Hindlimb muscle (tissue), 1 donor: ENCODE results near the gene ATP11A. TPM values are rescaled to one million over a fixed set of nuclear protein-coding genes. Genes with fewer than 3 reads are reported as not detected.

Experiments
- DNase-seq: peaks from one replicate; pipeline ENCODE4 v3.0.0-alpha.2; 2013
- polyA plus RNA-seq: library from polyadenylated mRNA; unstranded; fragments of 120-200 nt; gene quantifications from one replicate; pipeline ENCODE4 v1.2.1, GENCODE V29; 2013; ENCODE audit not compliant: insufficient read length

Gene ATP11A
- polyA plus RNA-seq, 1 donor = 27.0 TPM

DNA sequence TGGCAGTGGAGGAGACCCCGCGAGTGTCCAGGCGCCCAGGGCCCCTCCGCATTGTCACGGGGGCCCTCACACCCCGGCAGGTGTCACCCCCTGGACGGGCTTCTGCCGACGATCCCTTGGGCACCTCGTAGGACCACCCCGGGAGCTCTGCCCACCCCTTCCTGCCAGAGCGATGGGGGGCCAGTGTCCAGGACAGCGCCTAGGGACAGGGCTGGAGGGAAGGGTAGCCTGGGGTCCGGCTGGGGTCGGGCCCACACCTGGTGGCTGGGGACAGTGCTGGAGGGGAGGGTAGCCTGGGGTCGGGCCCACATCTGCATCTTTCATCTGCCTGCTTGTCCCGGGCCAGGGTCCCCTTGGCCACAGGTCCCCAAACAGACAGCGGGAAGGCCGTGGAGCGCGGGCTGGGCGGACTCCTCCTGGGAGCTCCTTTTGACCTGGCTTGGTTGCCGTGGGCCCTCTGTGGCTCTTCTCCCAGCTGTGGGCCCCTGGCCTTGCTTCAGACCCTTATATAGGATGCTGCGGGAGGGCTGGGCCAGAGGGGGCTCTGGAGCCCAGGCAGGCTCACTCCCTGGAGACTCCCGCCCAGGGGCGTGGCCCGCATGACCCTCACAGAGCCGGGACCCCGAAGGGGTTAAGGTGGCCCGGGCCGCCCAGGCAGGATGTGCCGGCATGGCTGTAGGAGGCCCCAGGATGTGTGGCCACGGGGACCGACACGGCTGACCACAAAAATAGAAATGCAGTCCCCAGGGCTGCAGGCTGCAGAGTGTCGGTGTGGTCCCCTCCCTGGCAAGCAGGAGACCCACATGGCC, 205.0 kb downstream of the ATP11A start:
- DNase-seq = no peak

- DNase-seq = no peak
These were observed 206.0 kb downstream of the ATP11A start for GRCh38 chr13:112895521-112896465.

DNA sequence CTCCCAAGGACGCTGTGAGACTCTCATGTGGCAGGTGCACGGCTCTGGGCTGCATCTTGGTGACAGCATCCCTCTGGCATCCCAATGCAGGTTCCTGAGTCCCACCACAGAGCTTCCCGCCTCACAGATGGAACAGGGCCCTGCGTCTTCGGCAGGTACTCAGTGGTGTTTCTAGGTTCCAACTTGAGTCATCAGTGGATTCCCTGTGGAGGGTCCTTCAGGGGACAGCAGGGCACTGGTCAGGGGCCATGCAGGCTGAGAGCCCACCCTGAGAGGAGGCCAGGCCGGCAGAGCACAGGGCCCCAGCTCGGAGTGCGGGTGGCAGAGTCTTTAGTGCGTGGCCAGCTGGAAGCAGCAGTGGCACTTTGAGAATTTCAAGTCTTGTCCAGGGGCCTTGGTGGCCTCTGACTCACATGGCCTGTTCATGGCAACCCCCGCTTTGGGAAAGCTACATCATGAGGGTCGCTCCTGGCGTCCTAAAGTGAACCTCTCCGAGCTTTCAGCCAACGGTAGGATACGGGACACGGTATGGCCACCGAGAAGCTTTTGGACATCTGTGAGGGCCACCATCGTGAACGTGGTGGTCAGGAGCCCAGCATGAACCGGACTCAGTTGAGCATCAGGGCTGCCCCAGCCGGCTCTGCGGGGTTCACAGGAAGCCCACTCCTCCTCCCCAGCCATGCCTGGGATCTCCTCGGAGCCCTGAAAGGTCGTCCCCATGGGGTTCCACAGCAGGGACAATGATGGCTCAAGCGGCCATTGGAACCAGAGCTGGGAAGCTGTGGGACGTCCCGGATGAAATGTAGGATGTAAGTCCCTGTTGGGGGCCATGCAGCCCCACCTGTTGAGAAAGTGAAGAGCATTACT, 207.1 kb downstream of the ATP11A start:
- no peak for DNase-seq

- DNase-seq = no peak
These were observed 207.7 kb downstream of the ATP11A start for GRCh38 chr13:112897603-112897955.

- no peak for DNase-seq
These were observed 208.2 kb downstream of the ATP11A start for GRCh38 chr13:112897956-112898620.

DNA sequence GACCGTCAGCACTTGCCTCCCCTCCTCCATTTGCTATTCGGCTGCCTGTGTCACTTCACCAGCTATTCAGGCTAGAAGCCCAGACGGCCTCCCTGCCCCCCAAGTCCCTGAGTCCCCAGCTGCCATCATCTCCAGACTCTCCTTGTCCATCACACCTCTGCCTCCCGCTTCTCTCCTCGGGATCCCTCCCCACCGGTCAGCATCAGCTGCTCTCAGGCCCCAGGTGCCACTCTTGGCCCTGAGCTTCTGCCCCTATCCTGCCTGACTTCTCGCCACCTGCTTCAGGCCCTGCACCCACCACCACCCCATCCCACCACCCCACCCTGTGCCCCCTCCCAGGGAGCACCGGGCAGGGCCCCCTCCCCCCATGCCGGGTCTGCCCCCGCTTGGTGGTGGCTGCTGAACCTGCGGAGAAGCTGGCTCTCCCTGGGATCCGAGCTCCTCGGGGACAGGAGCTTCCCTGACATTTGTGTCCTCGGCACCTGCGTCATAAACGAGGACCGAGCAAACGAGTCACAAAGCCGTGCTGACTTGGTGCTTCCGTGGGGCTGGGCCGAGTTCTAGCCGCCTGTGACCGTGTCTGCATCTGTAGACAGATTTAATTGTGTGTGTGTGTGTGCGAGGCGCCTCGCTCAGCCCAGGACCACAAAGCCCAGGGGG, 208.9 kb downstream of the ATP11A start:
- no peak for DNase-seq

DNA sequence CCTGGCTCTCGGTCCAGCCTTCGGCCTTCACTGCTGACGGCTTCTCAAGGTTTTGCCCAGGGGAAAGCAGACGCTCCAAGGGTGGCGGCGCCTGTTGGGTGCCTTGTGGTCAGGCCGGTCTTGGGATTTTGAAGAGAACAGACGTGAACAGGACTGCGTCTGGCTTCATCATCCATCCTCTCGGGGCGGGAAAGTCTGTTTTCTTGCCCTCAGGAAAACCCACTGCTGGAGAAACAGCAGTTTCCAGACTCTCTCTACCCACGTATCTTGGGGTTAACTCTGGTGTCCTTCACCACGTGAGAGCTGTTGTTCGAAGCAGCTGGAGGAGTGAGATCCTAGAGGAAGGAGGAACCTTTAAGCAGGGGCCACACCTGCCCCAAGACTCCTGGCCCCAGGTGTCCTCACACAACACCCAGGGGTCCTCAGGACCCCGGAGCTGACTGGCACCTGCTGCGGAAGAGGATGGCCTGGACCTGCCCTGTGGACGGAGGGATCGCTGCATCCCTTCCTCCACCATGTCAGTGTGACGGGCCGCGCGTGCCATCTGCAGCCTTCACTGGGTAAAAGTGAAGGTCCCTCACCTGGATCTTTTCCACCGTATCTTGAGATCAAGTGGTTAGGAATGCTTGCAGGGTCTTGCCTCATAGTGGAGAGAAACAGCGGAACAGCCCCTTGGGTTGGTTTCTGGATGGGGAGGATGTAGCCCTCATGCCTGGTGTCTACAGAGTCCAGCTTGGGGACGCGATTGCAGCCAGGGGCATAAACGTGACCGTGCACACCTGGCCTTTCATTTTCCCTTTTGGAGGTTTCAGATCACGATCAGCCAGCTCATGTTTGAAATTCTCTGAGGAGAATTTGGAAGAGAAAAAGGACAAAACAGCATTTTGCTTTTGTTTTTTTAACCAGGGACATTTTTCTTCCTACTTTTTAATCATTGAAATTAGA, 209.7 kb downstream of the ATP11A start:
- no peak for DNase-seq

- no peak for DNase-seq
These were observed 210.4 kb downstream of the ATP11A start for GRCh38 chr13:112900226-112900600.

- no peak for DNase-seq
These were observed 210.9 kb downstream of the ATP11A start for GRCh38 chr13:112900691-112901091.

DNA sequence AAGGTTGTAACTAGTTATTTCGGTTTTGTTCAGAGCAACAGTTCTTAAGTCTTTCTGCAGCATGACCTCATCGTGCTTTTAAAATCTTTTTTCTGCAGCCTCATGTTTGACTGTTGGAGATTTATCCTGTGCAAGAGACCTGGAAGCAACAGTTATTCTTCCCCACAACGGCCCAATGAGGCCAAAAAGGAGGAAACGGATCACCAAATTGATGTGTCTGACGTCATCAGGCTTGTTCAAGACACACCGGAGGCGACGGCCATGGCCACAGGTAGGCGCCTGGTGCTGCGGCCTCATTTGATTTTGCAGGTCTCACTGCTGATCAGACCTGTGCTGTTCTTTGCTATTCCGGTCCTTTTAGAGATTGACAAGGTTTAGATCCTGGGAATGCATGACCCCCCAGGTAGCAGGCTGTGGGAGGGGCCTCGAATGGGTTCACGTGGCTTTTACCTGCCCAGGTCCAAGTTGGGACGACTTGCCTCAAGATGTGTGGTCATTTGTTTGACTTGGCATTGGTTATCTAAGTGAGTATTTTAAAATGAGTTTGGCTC, 212.3 kb downstream of the ATP11A start:
- DNase-seq = no peak

DNA sequence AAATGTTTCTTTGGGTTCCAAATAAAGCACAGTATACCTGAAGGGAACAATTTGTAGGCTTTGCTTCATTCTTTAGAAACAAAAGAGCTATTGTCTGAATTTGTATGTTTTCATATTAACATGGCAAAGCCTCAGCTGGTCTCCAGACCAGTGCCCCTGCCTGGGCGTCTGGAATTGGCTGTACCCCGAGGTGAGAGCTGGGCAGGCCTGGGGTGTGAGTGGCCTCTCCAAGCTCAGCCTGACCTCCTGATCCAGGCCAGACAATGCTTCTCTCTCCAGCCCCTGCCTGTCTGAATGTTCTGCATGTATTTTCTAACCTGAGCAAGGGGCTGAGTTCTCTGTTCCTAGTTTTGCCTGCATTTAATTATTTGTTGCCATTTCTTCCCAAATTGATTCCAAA, 212.8 kb downstream of the ATP11A start:
- DNase-seq = no peak

DNA sequence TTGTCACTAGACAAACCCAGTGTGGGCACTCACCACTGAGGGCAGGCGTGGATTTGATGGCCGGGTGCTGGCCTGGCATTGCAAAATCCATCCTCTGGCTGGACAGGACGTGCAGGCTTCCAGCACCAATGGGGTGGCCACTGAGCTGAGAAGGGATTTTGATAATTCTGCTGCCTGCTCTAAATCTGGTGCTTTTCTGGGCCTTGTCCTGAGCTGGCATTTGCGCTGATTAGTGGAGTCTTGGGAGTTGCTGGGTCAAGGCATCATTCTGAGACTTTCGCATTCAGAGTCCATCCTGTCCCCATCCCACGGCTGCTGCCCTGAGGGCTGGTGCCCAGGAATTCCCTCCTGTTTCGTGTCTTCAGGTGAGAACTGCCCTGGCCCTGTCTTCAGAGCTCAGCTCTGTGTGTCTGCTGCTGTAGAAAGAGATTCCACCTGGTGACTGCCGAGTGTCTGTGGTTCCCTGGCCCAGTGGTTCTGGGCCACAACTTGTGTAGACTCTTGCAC, 213.3 kb downstream of the ATP11A start:
- DNase-seq = no peak

- DNase-seq = no peak
These were observed 213.9 kb downstream of the ATP11A start for GRCh38 chr13:112903606-112904195.

- no peak for DNase-seq
These were observed 214.7 kb downstream of the ATP11A start for GRCh38 chr13:112904436-112904960.

- DNase-seq = no peak
These were observed 215.2 kb downstream of the ATP11A start for GRCh38 chr13:112905086-112905485.

DNA sequence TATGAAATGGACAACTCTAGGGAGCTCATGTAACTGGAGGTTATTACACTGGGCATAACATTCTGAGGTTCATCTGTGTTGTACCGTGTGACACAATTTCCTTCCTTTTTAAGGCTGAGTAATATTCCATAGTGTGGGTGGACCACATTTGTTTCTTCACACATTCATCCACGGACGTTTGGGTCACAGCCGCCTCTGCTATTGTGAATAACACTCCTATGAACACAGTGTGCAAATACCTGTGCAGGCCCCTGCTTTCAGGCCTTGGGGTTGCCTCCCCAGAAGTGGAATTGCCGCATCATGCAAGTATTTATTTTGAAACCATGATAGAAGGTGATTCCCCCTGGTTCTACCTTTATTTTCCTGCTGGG, 215.8 kb downstream of the ATP11A start:
- no peak for DNase-seq

DNA sequence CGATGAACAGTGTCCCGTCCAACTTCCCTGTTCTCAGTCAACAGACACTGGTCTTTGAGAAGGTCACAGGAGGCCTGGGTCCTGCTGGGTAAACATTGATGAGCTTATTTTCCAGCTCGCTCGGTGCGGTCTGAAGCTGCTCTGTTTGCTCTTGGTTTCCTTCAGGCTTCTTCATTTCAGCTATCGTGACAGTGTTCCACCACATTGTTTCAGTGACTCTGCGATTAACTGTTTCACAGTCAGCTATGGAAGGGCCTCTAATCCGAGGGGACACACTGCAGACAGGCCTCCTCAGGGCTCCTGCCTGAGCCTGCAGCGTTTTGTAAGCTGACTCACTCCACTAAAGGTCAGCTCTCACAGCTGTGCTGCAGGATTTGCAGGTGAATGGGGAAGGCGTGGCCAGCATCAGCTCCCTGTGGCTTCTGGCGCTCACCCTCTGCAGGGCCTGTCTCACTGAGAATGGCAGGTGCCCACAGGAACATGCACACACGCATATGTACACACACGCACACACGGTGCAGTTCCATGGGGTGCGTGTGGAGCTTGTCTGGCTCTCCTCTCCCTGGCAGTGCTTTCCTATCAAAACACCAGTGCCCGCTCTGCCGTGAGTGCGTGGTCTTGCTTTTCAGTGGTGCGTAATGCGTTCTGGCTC, 216.3 kb downstream of the ATP11A start:
- DNase-seq = no peak

DNA sequence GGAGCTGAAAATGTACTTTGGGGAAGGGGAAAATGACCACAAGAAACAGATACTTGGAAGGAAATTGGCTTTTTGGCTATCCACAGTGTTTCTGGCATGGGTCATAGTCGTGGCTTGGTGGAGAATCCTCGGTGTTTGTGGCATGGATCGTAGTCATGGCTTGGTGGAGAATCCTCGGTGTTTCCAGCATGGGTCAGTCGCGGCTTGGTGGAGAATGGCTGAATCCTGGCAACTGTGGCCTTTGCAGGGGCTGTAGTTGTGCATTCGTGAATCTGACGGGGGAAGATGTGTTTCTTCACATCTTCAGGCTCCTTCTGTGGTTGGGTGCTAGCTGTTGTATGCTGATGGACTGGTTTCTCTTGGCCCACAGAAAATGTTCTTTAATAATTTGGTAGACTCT, 217.4 kb downstream of the ATP11A start:
- no peak for DNase-seq

DNA sequence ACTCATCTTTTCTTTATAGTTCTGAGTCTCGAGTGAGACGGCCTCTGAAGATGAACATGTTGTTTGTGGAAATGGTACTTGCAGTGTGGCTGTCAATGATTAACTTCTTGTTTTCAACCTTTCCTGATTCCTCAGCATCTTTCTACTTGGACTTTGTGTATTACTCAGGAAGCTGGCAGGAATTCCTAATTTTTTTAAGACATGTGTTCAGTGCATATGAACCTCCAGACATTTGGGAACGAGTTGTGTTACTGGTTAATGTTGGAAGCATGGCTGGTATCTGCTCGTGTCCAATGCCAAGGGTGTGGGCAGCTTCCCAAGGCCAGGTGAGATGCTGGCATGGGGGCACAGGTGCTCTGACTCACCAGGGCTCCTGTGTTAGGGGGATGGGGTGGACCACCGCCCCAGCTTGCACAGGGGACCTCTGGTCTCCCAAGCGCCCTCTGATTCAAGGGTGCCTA, 218.1 kb downstream of the ATP11A start:
- no peak for DNase-seq
